B cell (primary cell): ENCODE results near the gene U2AF2. TPM values are rescaled to one million over a fixed set of nuclear protein-coding genes. Genes with fewer than 3 reads are reported as not detected.

Source experiments
- ATAC-seq: fragments of 200-7000 bp; cut with Tn5 transposase; one replicate; pipeline ENCODE4 v1.10.0; 2021; ENCODE audit warnings: low read depth, mild to moderate bottlenecking, moderate number of reproducible peaks, moderate library complexity
- CTCF ChIA-PET: fragments of 350-600 bp; sonication (Branson Sonifier 250); formaldehyde crosslinking; loops from one replicate; lab custom pipeline; 2021; ENCODE audit warnings: antibody characterized with exemption, inconsistent platforms; lab: Charles Lee
- POLR2A ChIA-PET: fragments of 350-600 bp; sonication (Branson Sonifier 250); formaldehyde crosslinking; loops from one replicate; lab custom pipeline; 2021; ENCODE audit warnings: antibody characterized with exemption; lab: Charles Lee
- DNase-seq: peaks from one replicate; pipeline ENCODE4 v3.0.0; 2013
- H2AFZ ChIP-seq: 2 replicates; pipeline ENCODE4 v1.6.1; 2012; ENCODE audit warnings: mild to moderate bottlenecking, low read depth, low read length; ENCODE audit not compliant: insufficient read depth, poor library complexity, severe bottlenecking
- H3K27ac ChIP-seq, 2 donors: 1 replicate in 1 of 2; 2 replicates in 1 of 2; pipeline ENCODE4 v1.5.1; 2012 to 2013; ENCODE audit warnings: low read length in 2 of 2, mild to moderate bottlenecking in 2 of 2, moderate library complexity in 1 of 2
- H3K27me3 ChIP-seq, 4 experiments: fragments of 200-600 bp in 1 of 4; sonication (generic) in 1 of 4; replicated peaks in 1 of 4; 1 replicate in 2 of 4; 2 replicates in 2 of 4; pipeline versions ENCODE4 v1.6.1 to v1.7.0; 2013 to 2016; ENCODE audit warnings: low read length in 3 of 4, mild to moderate bottlenecking in 2 of 4, mixed read lengths in 1 of 4, moderate library complexity in 1 of 4; ENCODE audit not compliant: insufficient read depth in 4 of 4, control insufficient read depth in 3 of 4; ENCODE audit errors: control extremely low read depth in 1 of 4
- H3K36me3 ChIP-seq, 2 experiments: replicated peaks in 1 of 2; 1 replicate in 1 of 2; 2 replicates in 1 of 2; pipeline versions ENCODE4 v1.6.1 to v1.7.1; 2013; ENCODE audit warnings: low read length in 1 of 2; ENCODE audit not compliant: insufficient read depth in 2 of 2, control insufficient read depth in 1 of 2; ENCODE audit errors: control extremely low read depth in 1 of 2, extremely low read depth in 1 of 2
- H3K4me1 ChIP-seq, 2 donors: fragments of 200-600 bp in 1 of 2; sonication (generic) in 1 of 2; 1 replicate in 1 of 2; 2 replicates in 1 of 2; pipeline versions ENCODE4 v1.5.1 to v1.6.1; 2013 to 2017; ENCODE audit warnings: low read length in 2 of 2; ENCODE audit not compliant: control insufficient read depth in 2 of 2, insufficient read depth in 2 of 2
- H3K4me2 ChIP-seq: replicated peaks from 2 replicates; pipeline ENCODE3; 2012; ENCODE audit warnings: mild to moderate bottlenecking, low read depth, low read length; ENCODE audit not compliant: poor library complexity, severe bottlenecking
- H3K4me3 ChIP-seq, 5 experiments: fragments of 200-600 bp in 1 of 5; sonication (generic) in 1 of 5; 1 replicate in 3 of 5; 2 replicates in 2 of 5; pipeline versions ENCODE4 v1.5.1 to v1.7.0; 2011 to 2016; ENCODE audit warnings: low read length in 4 of 5, mild to moderate bottlenecking in 4 of 5, low read depth in 2 of 5, control low read depth in 1 of 5, moderate library complexity in 1 of 5; ENCODE audit not compliant: insufficient read depth in 1 of 5; ENCODE audit errors: control extremely low read depth in 1 of 5, extremely low read depth in 1 of 5
- H3K79me2 ChIP-seq: fragments of 200-600 bp; sonication (generic); one replicate; pipeline ENCODE4 v1.6.0; 2016; ENCODE audit warnings: low read length; ENCODE audit not compliant: control insufficient read depth, insufficient read depth
- H3K9ac ChIP-seq: fragments of 200-600 bp; sonication (generic); 2 replicates; pipeline ENCODE4 v1.6.1; 2017; ENCODE audit warnings: mild to moderate bottlenecking, low read length, moderate library complexity
- H3K9me3 ChIP-seq, 3 donors: one replicate each; pipeline versions ENCODE4 v1.6.1 to v1.7.1; 2013; ENCODE audit warnings: low read length in 2 of 3; ENCODE audit not compliant: control insufficient read depth in 2 of 3, insufficient read depth in 1 of 3; ENCODE audit errors: control extremely low read depth in 1 of 3
- H4K20me1 ChIP-seq: 2 replicates; pipeline ENCODE4 v1.6.0; 2012; ENCODE audit warnings: mild to moderate bottlenecking, low read length; ENCODE audit not compliant: insufficient read depth, control insufficient read depth, poor library complexity, severe bottlenecking
- H3K27ac Mint-ChIP-seq: one replicate; pipeline ENCODE4 v1.8.0; 2021; ENCODE audit warnings: mixed read lengths
- H3K27me3 Mint-ChIP-seq: one replicate; pipeline ENCODE4 v1.8.0; 2021; ENCODE audit warnings: mixed read lengths
- H3K4me1 Mint-ChIP-seq: one replicate; pipeline ENCODE4 v1.8.0; 2021; ENCODE audit warnings: mixed read lengths
- H3K4me3 Mint-ChIP-seq: one replicate; pipeline ENCODE4 v1.8.0; 2021; ENCODE audit warnings: mixed read lengths
- H3K9me3 Mint-ChIP-seq: one replicate; pipeline ENCODE4 v1.8.0; 2022; ENCODE audit warnings: mixed read lengths; ENCODE audit not compliant: insufficient read depth
- CTCF ChIP-seq: fragments of 200-600 bp; IDR thresholded peaks from one replicate; pipeline ENCODE4 v1.8.0; 2022; ENCODE audit warnings: antibody characterized with exemption, mild to moderate bottlenecking
- EZH2 ChIP-seq: IDR thresholded peaks from 2 replicates; pipeline ENCODE4 v1.6.1; 2012; ENCODE audit warnings: borderline replicate concordance, low read depth, mild to moderate bottlenecking, moderate library complexity, low read length; ENCODE audit not compliant: insufficient read depth, poor library complexity, severe bottlenecking
- WGBS: methylation state at CpG from one replicate; pipeline ENCODE4 v1.1.5; 2013; ENCODE audit warnings: missing lambda C conversion rate; ENCODE audit not compliant: insufficient coverage; 5-methylcytosine and 5-hydroxymethylcytosine counted together
- intact Hi-C: fragments of 100-400 bp; cut with micrococcal nuclease; formaldehyde crosslinking; loops from one replicate; pipeline ENCODE4 v1.10.0; 2022
- polyA plus RNA-seq: library from polyadenylated mRNA; depleted of rRNA; stranded (reverse); fragments of >200 nt; gene quantifications from 2 replicates; pipeline ENCODE4 v1.2.3, GENCODE V29; 2012
- total RNA-seq, 2 donors: library from RNA; stranded (reverse); fragments of 120-200 nt in 1 of 2; gene quantifications; 1 replicate in 1 of 2; 2 replicates in 1 of 2; pipeline versions ENCODE4 v1.2.3 to v1.2.4, GENCODE V29; 2013 to 2022

Gene U2AF2
- total and polyA plus RNA-seq, 2 donors (not counting 1 experiment from before 2014, with no cell fraction given) = 275 to 300 TPM

GRCh38 chr19:55667511-55667910, 12.7 kb downstream of the U2AF2 start:
- H3K36me3 ChIP-seq = peaks cover 0 to 86% of the 10 kb centered on the region in 2 experiments
- TF ChIP-seq CTCF = no peak
- TF ChIP-seq EZH2 = no peak
- H2AFZ ChIP-seq = no peak overlapping the region
- no peak overlapping the region for H3K4me3 ChIP-seq
- H3K27me3 ChIP-seq = no peaks in the 10 kb centered on the region
- Mint-ChIP-seq H3K27me3 (no peaks in the 10 kb centered on the region), H3K4me1 (peaks cover 26% of the 10 kb centered on the region), H3K27ac (no peak overlapping the region), H3K4me3 (no peak overlapping the region), H3K9me3 (no peaks in the 10 kb centered on the region)
- WGBS = 97% methylated on average over 9 of the region's 12 CpGs
- ChIA-PET CTCF (no interaction called here), POLR2A (no interaction called here)
- H3K27ac ChIP-seq = no peak overlapping the region
- H3K4me1 ChIP-seq = peaks cover 0 to 7% of the 10 kb centered on the region in 2 donors
- H3K4me2 ChIP-seq = no peak overlapping the region
- H3K79me2 ChIP-seq = peaks cover 89% of the 10 kb centered on the region
- intact Hi-C loops = no loop called here
- no peaks in the 10 kb centered on the region for H3K9me3 ChIP-seq
- DNase-seq (no peak), ATAC-seq (no peak)
- peaks cover 93% of the 10 kb centered on the region for H4K20me1 ChIP-seq
- no peak overlapping the region for H3K9ac ChIP-seq

GRCh38 chr19:55667958-55668357, 13.1 kb downstream of the U2AF2 start:
- 94% methylated on average over 10 of the region's 11 CpGs for WGBS
- peaks cover 0 to 82% of the 10 kb centered on the region in 2 experiments for H3K36me3 ChIP-seq
- ChIA-PET CTCF (no interaction called here), POLR2A (no interaction called here)
- H3K27me3 ChIP-seq = no peaks in the 10 kb centered on the region
- H3K27ac Mint-ChIP-seq = no peak overlapping the region
- no peaks in the 10 kb centered on the region for H3K9me3 Mint-ChIP-seq
- no peak for ATAC-seq
- no peak overlapping the region for H2AFZ ChIP-seq
- H3K79me2 ChIP-seq = peaks cover 84% of the 10 kb centered on the region
- TF ChIP-seq EZH2 = no peak
- no peak for TF ChIP-seq CTCF
- peaks cover 22% of the 10 kb centered on the region for H3K4me1 Mint-ChIP-seq
- intact Hi-C loops = no loop called here
- H3K27me3 Mint-ChIP-seq = no peaks in the 10 kb centered on the region
- no peak overlapping the region for H3K27ac ChIP-seq
- H3K9ac ChIP-seq = no peak overlapping the region
- H3K4me1 ChIP-seq = peaks cover 0 to 7% of the 10 kb centered on the region in 2 donors
- DNase-seq = no peak
- H3K4me3 Mint-ChIP-seq = no peak overlapping the region
- H3K9me3 ChIP-seq = no peaks in the 10 kb centered on the region
- H3K4me3 ChIP-seq = no peak overlapping the region
- H3K4me2 ChIP-seq = no peak overlapping the region
- H4K20me1 ChIP-seq = peaks cover 93% of the 10 kb centered on the region
